ENCODE data around the gene SMYD3. TPM values are rescaled to one million over a fixed set of nuclear protein-coding genes. Genes with fewer than 3 reads are reported as not detected.

Gene SMYD3
- total RNA-seq, 1 donor from 2014 or later: 80.8 TPM

DNA sequence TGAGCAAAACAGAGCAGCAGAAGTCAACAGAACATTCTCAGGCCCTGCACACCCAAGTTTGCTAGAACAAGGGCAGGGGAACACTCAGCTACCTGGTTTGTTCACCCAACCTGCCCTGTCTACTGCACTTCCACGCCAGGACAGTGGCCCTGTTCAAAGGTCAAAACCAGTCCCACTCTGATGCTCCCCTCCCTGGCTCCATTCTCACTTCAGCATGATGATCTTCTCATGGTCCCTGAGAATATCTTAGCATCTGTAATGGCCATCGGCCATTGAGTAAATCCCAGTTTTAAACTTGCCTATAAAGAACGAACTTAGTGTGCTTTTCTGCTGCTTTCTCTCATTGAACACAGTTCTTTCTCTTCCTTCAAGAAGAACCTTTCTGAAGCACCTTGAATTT is 293.6 kb downstream of the SMYD3 start:
- no peak for TF ChIP-seq EZH2 (IDR thresholded peaks at IDR 0.05; ENCODE audit: insufficient read depth, low read length)
- TF ChIP-seq, protein P1, sequence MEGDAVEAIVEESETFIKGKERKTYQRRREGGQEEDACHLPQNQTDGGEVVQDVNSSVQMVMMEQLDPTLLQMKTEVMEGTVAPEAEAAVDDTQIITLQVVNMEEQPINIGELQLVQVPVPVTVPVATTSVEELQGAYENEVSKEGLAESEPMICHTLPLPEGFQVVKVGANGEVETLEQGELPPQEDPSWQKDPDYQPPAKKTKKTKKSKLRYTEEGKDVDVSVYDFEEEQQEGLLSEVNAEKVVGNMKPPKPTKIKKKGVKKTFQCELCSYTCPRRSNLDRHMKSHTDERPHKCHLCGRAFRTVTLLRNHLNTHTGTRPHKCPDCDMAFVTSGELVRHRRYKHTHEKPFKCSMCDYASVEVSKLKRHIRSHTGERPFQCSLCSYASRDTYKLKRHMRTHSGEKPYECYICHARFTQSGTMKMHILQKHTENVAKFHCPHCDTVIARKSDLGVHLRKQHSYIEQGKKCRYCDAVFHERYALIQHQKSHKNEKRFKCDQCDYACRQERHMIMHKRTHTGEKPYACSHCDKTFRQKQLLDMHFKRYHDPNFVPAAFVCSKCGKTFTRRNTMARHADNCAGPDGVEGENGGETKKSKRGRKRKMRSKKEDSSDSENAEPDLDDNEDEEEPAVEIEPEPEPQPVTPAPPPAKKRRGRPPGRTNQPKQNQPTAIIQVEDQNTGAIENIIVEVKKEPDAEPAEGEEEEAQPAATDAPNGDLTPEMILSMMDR (IDR thresholded peaks at IDR 0.05; ENCODE audit: insufficient read depth, low read depth, low read length): no peak
- H3K79me2 ChIP-seq (ENCODE audit: insufficient read depth, low read length): no peaks in the 10 kb centered on the region
- no peak overlapping the region for H3K27ac ChIP-seq (ENCODE audit: low read depth, low read length)
- H3K4me3 Mint-ChIP-seq (ENCODE audit: unreplicated experiment): no peak overlapping the region
- H3K36me3 ChIP-seq (ENCODE audit: insufficient read depth, low read length): no peaks in the 10 kb centered on the region
- H2AFZ ChIP-seq (ENCODE audit: low read depth, low read length): no peak overlapping the region
- H3K27me3 ChIP-seq (ENCODE audit: insufficient read depth, low read length): no peaks in the 10 kb centered on the region
- no peaks in the 10 kb centered on the region for H3K9me3 ChIP-seq (ENCODE audit: insufficient read depth, low read depth, low read length)
- no peak for FAIRE-seq
- H3K4me1 ChIP-seq (ENCODE audit: insufficient read depth, low read length): peaks cover 7% of the 10 kb centered on the region
- no peak overlapping the region for H3K27ac Mint-ChIP-seq (ENCODE audit: unreplicated experiment)
- H4K20me1 ChIP-seq (ENCODE audit: insufficient read depth, low read length): no peaks in the 10 kb centered on the region
- no peak for DNase-seq (ENCODE audit: low read depth)
- no peak overlapping the region for H3K4me2 ChIP-seq (ENCODE audit: low read length)
- H3K9ac ChIP-seq (ENCODE audit: low read length): no peak overlapping the region
- H3K4me1 Mint-ChIP-seq (ENCODE audit: low read depth, unreplicated experiment): peaks cover 34% of the 10 kb centered on the region
- no peaks in the 10 kb centered on the region for H3K36me3 Mint-ChIP-seq (ENCODE audit: low read depth, unreplicated experiment)
- no peaks in the 10 kb centered on the region for H3K27me3 Mint-ChIP-seq (ENCODE audit: low read depth, unreplicated experiment)
- no peaks in the 10 kb centered on the region for H3K9me3 Mint-ChIP-seq (ENCODE audit: unreplicated experiment)
- H3K4me3 ChIP-seq (ENCODE audit: insufficient read depth, low read depth, low read length): no peak overlapping the region

- Mint-ChIP-seq H3K27ac (ENCODE audit: unreplicated experiment) (no peak overlapping the region), H3K9me3 (ENCODE audit: unreplicated experiment) (no peaks in the 10 kb centered on the region), H3K4me3 (ENCODE audit: unreplicated experiment) (no peak overlapping the region), H3K27me3 (ENCODE audit: low read depth, unreplicated experiment) (no peaks in the 10 kb centered on the region), H3K36me3 (ENCODE audit: low read depth, unreplicated experiment) (no peaks in the 10 kb centered on the region), H3K4me1 (ENCODE audit: low read depth, unreplicated experiment) (peaks cover 34% of the 10 kb centered on the region)
- no peaks in the 10 kb centered on the region for H3K27me3 ChIP-seq (ENCODE audit: insufficient read depth, low read length)
- no peaks in the 10 kb centered on the region for H3K79me2 ChIP-seq (ENCODE audit: insufficient read depth, low read length)
- peaks cover 7% of the 10 kb centered on the region for H3K4me1 ChIP-seq (ENCODE audit: insufficient read depth, low read length)
- H4K20me1 ChIP-seq (ENCODE audit: insufficient read depth, low read length): no peaks in the 10 kb centered on the region
- H3K4me3 ChIP-seq (ENCODE audit: insufficient read depth, low read depth, low read length): no peak overlapping the region
- no peak overlapping the region for H3K4me2 ChIP-seq (ENCODE audit: low read length)
- FAIRE-seq (no peak), DNase-seq (ENCODE audit: low read depth) (no peak)
- no peaks in the 10 kb centered on the region for H3K36me3 ChIP-seq (ENCODE audit: insufficient read depth, low read length)
- TF ChIP-seq, protein P1 (IDR thresholded peaks at IDR 0.05; ENCODE audit: insufficient read depth, low read depth, low read length): no peak
- no peak for TF ChIP-seq EZH2 (IDR thresholded peaks at IDR 0.05; ENCODE audit: insufficient read depth, low read length)
- no peak overlapping the region for H2AFZ ChIP-seq (ENCODE audit: low read depth, low read length)
- no peak overlapping the region for H3K27ac ChIP-seq (ENCODE audit: low read depth, low read length)
- H3K9ac ChIP-seq (ENCODE audit: low read length): no peak overlapping the region
- no peaks in the 10 kb centered on the region for H3K9me3 ChIP-seq (ENCODE audit: insufficient read depth, low read depth, low read length)
Measured at GRCh38 chr1:246213036-246213435, 294.0 kb downstream of the SMYD3 start.

DNA sequence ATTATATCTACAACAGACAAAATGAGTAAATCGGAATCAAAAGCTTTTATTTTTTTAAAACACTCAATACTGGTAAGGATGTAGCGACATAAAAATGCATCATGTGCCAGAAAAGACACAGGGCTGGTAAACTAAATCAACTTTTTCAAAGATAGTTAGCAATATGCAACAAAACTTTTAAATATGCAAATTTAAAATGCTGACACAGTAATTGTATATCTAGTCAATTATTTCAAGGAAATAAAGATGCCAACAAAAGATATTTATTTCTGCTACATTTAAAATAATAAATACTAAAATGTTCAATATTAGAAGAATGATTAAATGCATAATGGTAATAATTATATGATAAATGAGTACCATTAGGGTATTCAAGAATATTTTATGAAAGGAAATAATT is 295.1 kb downstream of the SMYD3 start:
- H3K27ac ChIP-seq (ENCODE audit: low read depth, low read length): no peak overlapping the region
- TF ChIP-seq EZH2 (IDR thresholded peaks at IDR 0.05; ENCODE audit: insufficient read depth, low read length): no peak
- TF ChIP-seq, protein P1 (IDR thresholded peaks at IDR 0.05; ENCODE audit: insufficient read depth, low read depth, low read length): no peak
- Mint-ChIP-seq H3K4me1 (ENCODE audit: low read depth, unreplicated experiment) (peaks cover 38% of the 10 kb centered on the region), H3K27ac (ENCODE audit: unreplicated experiment) (no peak overlapping the region), H3K36me3 (ENCODE audit: low read depth, unreplicated experiment) (no peaks in the 10 kb centered on the region), H3K9me3 (ENCODE audit: unreplicated experiment) (no peaks in the 10 kb centered on the region), H3K4me3 (ENCODE audit: unreplicated experiment) (no peak overlapping the region), H3K27me3 (ENCODE audit: low read depth, unreplicated experiment) (no peaks in the 10 kb centered on the region)
- H3K9ac ChIP-seq (ENCODE audit: low read length): no peak overlapping the region
- H2AFZ ChIP-seq (ENCODE audit: low read depth, low read length): no peak overlapping the region
- H3K79me2 ChIP-seq (ENCODE audit: insufficient read depth, low read length): no peaks in the 10 kb centered on the region
- DNase-seq (ENCODE audit: low read depth) (no peak), FAIRE-seq (no peak)
- H3K4me1 ChIP-seq (ENCODE audit: insufficient read depth, low read length): peaks cover 7% of the 10 kb centered on the region
- no peaks in the 10 kb centered on the region for H3K9me3 ChIP-seq (ENCODE audit: insufficient read depth, low read depth, low read length)
- H3K27me3 ChIP-seq (ENCODE audit: insufficient read depth, low read length): no peaks in the 10 kb centered on the region
- H3K4me3 ChIP-seq (ENCODE audit: insufficient read depth, low read depth, low read length): no peak overlapping the region
- no peaks in the 10 kb centered on the region for H3K36me3 ChIP-seq (ENCODE audit: insufficient read depth, low read length)
- H3K4me2 ChIP-seq (ENCODE audit: low read length): no peak overlapping the region
- no peaks in the 10 kb centered on the region for H4K20me1 ChIP-seq (ENCODE audit: insufficient read depth, low read length)

Data from astrocyte (in vitro differentiated cells and primary cell).